HG02852 (cell line): ENCODE results near the gene SCAMP5.

Experiments
- ATAC-seq: cut with Tn5 transposase; IDR thresholded peaks from one replicate; pipeline ENCODE4 v1.9.1; 2021; ENCODE audit warnings: mild to moderate bottlenecking, moderate library complexity; ENCODE audit not compliant: unreplicated experiment

Gene SCAMP5

GRCh38 chr15:74995182-74995778 lies at the start of gene SCAMP5:
Gene SCAMP5, plus strand, starts transcription at chr15:74995563. Its CDS starts 16,277 bp downstream, at chr15:75011840.
- ATAC-seq = no peak

GRCh38 chr15:74950078-74950908 lies 45.1 kb upstream of the SCAMP5 start:
- no peak for ATAC-seq

- ATAC-seq = no peak
Observed at GRCh38 chr15:74951006-74951405, 44.4 kb upstream of the SCAMP5 start.

GRCh38 chr15:74954515-74954914 lies 40.8 kb upstream of the SCAMP5 start:
- ATAC-seq = no peak

- ATAC-seq = no peak
Observed at GRCh38 chr15:74955017-74955416, 40.3 kb upstream of the SCAMP5 start.

- peak; percentile 67 for ATAC-seq
Observed at GRCh38 chr15:74955796-74956647, 39.3 kb upstream of the SCAMP5 start.

GRCh38 chr15:74956648-74957475 lies 38.5 kb upstream of the SCAMP5 start, which contains the start of gene RPP25:
Gene RPP25, minus strand, starts transcription at chr15:74956772. Its CDS starts 189 bp downstream, at chr15:74956583.
- peak; percentile 79 for ATAC-seq

GRCh38 chr15:74957476-74958035 lies 37.8 kb upstream of the SCAMP5 start:
- ATAC-seq = no peak

GRCh38 chr15:74958320-74958907 lies 36.9 kb upstream of the SCAMP5 start:
- ATAC-seq = no peak

GRCh38 chr15:74958908-74959585 lies 36.3 kb upstream of the SCAMP5 start:
- ATAC-seq = no peak

GRCh38 chr15:74959586-74959939 lies 35.8 kb upstream of the SCAMP5 start:
- no peak for ATAC-seq

GRCh38 chr15:74960286-74960685 lies 35.1 kb upstream of the SCAMP5 start:
- ATAC-seq = no peak

GRCh38 chr15:74960995-74961588 lies 34.3 kb upstream of the SCAMP5 start:
- ATAC-seq = no peak

- ATAC-seq = no peak
Observed at GRCh38 chr15:74961616-74962015, 33.7 kb upstream of the SCAMP5 start.

GRCh38 chr15:74962219-74962618 lies 33.1 kb upstream of the SCAMP5 start:
- ATAC-seq = no peak

GRCh38 chr15:74962671-74963070 lies 32.7 kb upstream of the SCAMP5 start:
- ATAC-seq = no peak

GRCh38 chr15:74963213-74963612 lies 32.1 kb upstream of the SCAMP5 start:
- ATAC-seq = no peak

- ATAC-seq = no peak
Observed at GRCh38 chr15:74964794-74965193, 30.6 kb upstream of the SCAMP5 start.

GRCh38 chr15:74967670-74968069 lies 27.7 kb upstream of the SCAMP5 start:
- ATAC-seq = no peak
